ENCODE data around the gene TNRC6B.
A peak's percentile ranks its signal among the peaks of the same experiment; 100 is the strongest.
"Not testable (repeated sequence)": the region's sequence is repeated elsewhere in the genome, so short reads cannot be mapped to it uniquely, and the experiment has no call there.

Gene TNRC6B

GRCh38 chr22:40182231-40182835 lies 4.6 kb downstream of the TNRC6B start:
- FAIRE-seq (no peak), DNase-seq (ENCODE audit: insufficient read length, low spot score) (no peak)
- TF ChIP-seq SPI1 (IDR thresholded peaks at IDR 0.05; ENCODE audit: low read depth, low read length) = no peak
- no peak for TF ChIP-seq POLR2A (IDR thresholded peaks at IDR 0.05; ENCODE audit: low read depth, low read length)
- TF ChIP-seq TAF1 (IDR thresholded peaks at IDR 0.05; ENCODE audit: low read depth, low read length) = no peak
- TF ChIP-seq POU2F2 (IDR thresholded peaks at IDR 0.05; ENCODE audit: low read depth, low read length) = no peak
- TF ChIP-seq PAX5 (IDR thresholded peaks at IDR 0.05; ENCODE audit: insufficient read depth, low read length, severe bottlenecking) = no peak
- no peak for TF ChIP-seq POLR2AphosphoS5 (IDR thresholded peaks at IDR 0.05; ENCODE audit: low read depth, low read length)

- DNase-seq (ENCODE audit: insufficient read length, low spot score) = no peak
- peak; percentile 54 for FAIRE-seq
- TF ChIP-seq POLR2A (IDR thresholded peaks at IDR 0.05; ENCODE audit: low read depth, low read length) (no peak), TAF1 (IDR thresholded peaks at IDR 0.05; ENCODE audit: low read depth, low read length) (no peak), PAX5 (IDR thresholded peaks at IDR 0.05; ENCODE audit: insufficient read depth, low read length, severe bottlenecking) (no peak)
Observed at GRCh38 chr22:40183029-40183581, 5.4 kb downstream of the TNRC6B start.

- DNase-seq (ENCODE audit: insufficient read length, low spot score); FAIRE-seq: not testable (repeated sequence)
Observed at GRCh38 chr22:40183603-40184002, 5.9 kb downstream of the TNRC6B start.

GRCh38 chr22:40187389-40187788 lies 9.7 kb downstream of the TNRC6B start:
- FAIRE-seq = no peak
- DNase-seq (ENCODE audit: insufficient read length, low spot score) = no peak
- no peak for TF ChIP-seq POLR2A (IDR thresholded peaks at IDR 0.05; ENCODE audit: low read depth, low read length)
- TF ChIP-seq POLR2AphosphoS5 (IDR thresholded peaks at IDR 0.05; ENCODE audit: low read depth, low read length) = no peak
- TF ChIP-seq SPI1 (IDR thresholded peaks at IDR 0.05; ENCODE audit: low read depth, low read length) = no peak
- TF ChIP-seq PAX5 (IDR thresholded peaks at IDR 0.05; ENCODE audit: insufficient read depth, low read length, severe bottlenecking) = no peak
- TF ChIP-seq POU2F2 (IDR thresholded peaks at IDR 0.05; ENCODE audit: low read depth, low read length) = no peak
- TF ChIP-seq TAF1 (IDR thresholded peaks at IDR 0.05; ENCODE audit: low read depth, low read length) = no peak

GRCh38 chr22:40189997-40190396 lies 12.3 kb downstream of the TNRC6B start:
- DNase-seq (ENCODE audit: insufficient read length, low spot score) (no peak), FAIRE-seq (no peak)
- TF ChIP-seq TAF1 (IDR thresholded peaks at IDR 0.05; ENCODE audit: low read depth, low read length) (no peak), POLR2AphosphoS5 (IDR thresholded peaks at IDR 0.05; ENCODE audit: low read depth, low read length) (no peak), SPI1 (IDR thresholded peaks at IDR 0.05; ENCODE audit: low read depth, low read length) (no peak), POU2F2 (IDR thresholded peaks at IDR 0.05; ENCODE audit: low read depth, low read length) (no peak), POLR2A (IDR thresholded peaks at IDR 0.05; ENCODE audit: low read depth, low read length) (no peak), PAX5 (IDR thresholded peaks at IDR 0.05; ENCODE audit: insufficient read depth, low read length, severe bottlenecking) (no peak)

- DNase-seq (ENCODE audit: insufficient read length, low spot score) = no peak
- no peak for FAIRE-seq
- TF ChIP-seq POLR2AphosphoS5 (IDR thresholded peaks at IDR 0.05; ENCODE audit: low read depth, low read length) (no peak), PAX5 (IDR thresholded peaks at IDR 0.05; ENCODE audit: insufficient read depth, low read length, severe bottlenecking) (no peak)
Observed at GRCh38 chr22:40190501-40190900, 12.8 kb downstream of the TNRC6B start.

- no peak for DNase-seq (ENCODE audit: insufficient read length, low spot score)
- TF ChIP-seq POU2F2 (IDR thresholded peaks at IDR 0.05; ENCODE audit: low read depth, low read length) (no peak), POLR2A (IDR thresholded peaks at IDR 0.05; ENCODE audit: low read depth, low read length) (no peak), TAF1 (IDR thresholded peaks at IDR 0.05; ENCODE audit: low read depth, low read length) (no peak), PAX5 (IDR thresholded peaks at IDR 0.05; ENCODE audit: insufficient read depth, low read length, severe bottlenecking) (no peak), POLR2AphosphoS5 (IDR thresholded peaks at IDR 0.05; ENCODE audit: low read depth, low read length) (no peak), SPI1 (IDR thresholded peaks at IDR 0.05; ENCODE audit: low read depth, low read length) (no peak)
- FAIRE-seq = no peak
Observed at GRCh38 chr22:40193429-40194421, 16.0 kb downstream of the TNRC6B start.

GRCh38 chr22:40194656-40195055 lies 16.9 kb downstream of the TNRC6B start:
- TF ChIP-seq PAX5 (IDR thresholded peaks at IDR 0.05; ENCODE audit: insufficient read depth, low read length, severe bottlenecking) (no peak), POU2F2 (IDR thresholded peaks at IDR 0.05; ENCODE audit: low read depth, low read length) (no peak), POLR2AphosphoS5 (IDR thresholded peaks at IDR 0.05; ENCODE audit: low read depth, low read length) (no peak), POLR2A (IDR thresholded peaks at IDR 0.05; ENCODE audit: low read depth, low read length) (no peak), SPI1 (IDR thresholded peaks at IDR 0.05; ENCODE audit: low read depth, low read length) (no peak), TAF1 (IDR thresholded peaks at IDR 0.05; ENCODE audit: low read depth, low read length) (no peak)
- DNase-seq (ENCODE audit: insufficient read length, low spot score) = no peak
- no peak for FAIRE-seq

- DNase-seq (ENCODE audit: insufficient read length, low spot score) = no peak
- no peak for FAIRE-seq
- TF ChIP-seq POU2F2 (IDR thresholded peaks at IDR 0.05; ENCODE audit: low read depth, low read length) = 0 out of 2 replicates have a peak, but pooled peaks have one; percentile 16
- TF ChIP-seq POLR2A (IDR thresholded peaks at IDR 0.05; ENCODE audit: low read depth, low read length) = no peak
Observed at GRCh38 chr22:40196628-40197360, 19.1 kb downstream of the TNRC6B start.

GRCh38 chr22:40197421-40197820 lies 19.7 kb downstream of the TNRC6B start:
- not testable (repeated sequence) for DNase-seq (ENCODE audit: insufficient read length, low spot score); FAIRE-seq
